Thymus (tissue), 11 donors: Measurements from ENCODE around the gene TEAD1. TPM values are rescaled to one million over a fixed set of nuclear protein-coding genes. Genes with fewer than 3 reads are reported as not detected.

Experiments used
- DNase-seq, 9 donors: peaks; one replicate each; pipeline ENCODE4 v3.0.0-alpha.2; 2013; ENCODE audit warnings: low spot score in 9 of 9, low read depth in 6 of 9, missing footprints in 1 of 9
- H3K27ac ChIP-seq, 2 donors: one replicate each; pipeline ENCODE4 v1.5.1; 2013; ENCODE audit warnings: control low read depth in 1 of 2, low read depth in 1 of 2, low read length in 1 of 2, mild to moderate bottlenecking in 1 of 2, moderate library complexity in 1 of 2
- H3K27me3 ChIP-seq, 2 donors: one replicate each; pipeline ENCODE4 v1.5.1; 2013; ENCODE audit warnings: low read length in 1 of 2; ENCODE audit not compliant: control insufficient read depth in 2 of 2, insufficient read depth in 1 of 2
- H3K36me3 ChIP-seq, 2 donors: one replicate each; pipeline ENCODE4 v1.5.1; 2013; ENCODE audit warnings: low read length in 1 of 2, mild to moderate bottlenecking in 1 of 2, moderate library complexity in 1 of 2; ENCODE audit not compliant: control insufficient read depth in 2 of 2, insufficient read depth in 2 of 2
- H3K4me1 ChIP-seq, 2 donors: one replicate each; pipeline ENCODE4 v1.5.1; 2013; ENCODE audit warnings: low read length in 2 of 2; ENCODE audit not compliant: control insufficient read depth in 2 of 2, insufficient read depth in 2 of 2
- H3K4me3 ChIP-seq, 2 donors: one replicate each; pipeline ENCODE4 v1.5.1; 2013; ENCODE audit warnings: low read length in 2 of 2, control low read depth in 1 of 2, mild to moderate bottlenecking in 1 of 2
- H3K9me3 ChIP-seq, 2 donors: one replicate each; pipeline ENCODE4 v1.5.1; 2013; ENCODE audit warnings: low read length in 1 of 2, mild to moderate bottlenecking in 1 of 2; ENCODE audit not compliant: control insufficient read depth in 2 of 2, insufficient read depth in 1 of 2
- WGBS: extraction: QIAGEN DNeasy Blood & Tissue Kit; methylation state at CpG from one replicate; pipeline ENCODE4 v1.1.7; 2013; 5-methylcytosine and 5-hydroxymethylcytosine counted together
- polyA plus RNA-seq: library from polyadenylated mRNA; stranded (reverse); fragments of 200-250 nt; gene quantifications from one replicate; pipeline ENCODE4 v1.2.3, GENCODE V29; 2013
- total RNA-seq: library from RNA; stranded (reverse); fragments of 120-200 nt; gene quantifications from one replicate; pipeline ENCODE4 v1.2.4, GENCODE V29; 2013
- donor health status: healthy.

The TEAD1 gene
- total and polyA plus RNA-seq, 2 donors: 3.7 to 5.4 TPM

DNA sequence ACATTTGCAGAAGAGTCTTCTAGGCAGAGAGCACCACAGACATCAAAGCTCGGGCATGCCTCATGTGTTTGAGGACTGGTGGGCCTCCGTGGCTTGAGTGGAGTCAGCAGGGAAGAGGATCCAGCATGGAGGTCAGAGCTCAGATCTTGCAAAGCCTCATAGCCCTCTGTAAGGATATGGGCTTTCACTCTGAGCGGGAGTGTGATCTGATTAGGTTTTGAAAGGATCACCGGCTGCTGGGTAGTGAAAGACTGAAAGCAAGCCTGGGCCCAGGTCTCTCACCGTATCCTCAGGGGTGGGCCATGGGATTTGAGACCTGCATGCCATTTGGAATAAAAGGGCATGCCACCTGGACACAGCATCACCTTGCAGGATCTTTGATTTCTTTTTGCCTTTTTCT, 112.7 kb downstream of the TEAD1 start:
- H3K27me3 ChIP-seq: no peaks in the 10 kb centered on the region
- no peaks in the 10 kb centered on the region for H3K36me3 ChIP-seq
- no peaks in the 10 kb centered on the region for H3K9me3 ChIP-seq
- H3K4me3 ChIP-seq: no peak overlapping the region
- no peak overlapping the region for H3K27ac ChIP-seq
- peaks cover 0 to 3% of the 10 kb centered on the region in 2 donors for H3K4me1 ChIP-seq
- no peak for DNase-seq
- WGBS: 92% methylated on average over 5 of the region's 5 CpGs

DNA sequence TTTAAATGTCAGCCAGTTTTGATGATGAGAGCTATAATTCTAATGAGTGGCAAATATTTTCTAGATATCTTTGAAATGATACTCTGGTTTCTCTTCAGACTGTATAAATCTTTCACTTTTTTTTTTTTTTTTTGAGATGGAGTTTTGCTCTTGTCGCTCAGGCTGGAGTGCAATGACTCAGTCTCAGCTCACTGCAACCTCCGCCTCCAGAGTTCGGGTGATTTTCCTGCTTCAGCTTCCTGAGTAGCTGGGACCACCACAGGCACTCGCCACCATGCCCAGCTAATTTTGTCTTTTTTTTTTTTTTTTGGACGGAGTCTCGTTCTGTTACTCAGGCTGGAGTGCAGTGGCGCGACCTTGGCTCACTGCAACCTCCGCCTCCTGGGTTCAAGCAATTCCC, 113.6 kb downstream of the TEAD1 start:
- Histone ChIP-seq H3K27ac (no peak overlapping the region), H3K36me3 (no peaks in the 10 kb centered on the region), H3K9me3 (no peaks in the 10 kb centered on the region), H3K4me3 (no peak overlapping the region), H3K27me3 (no peaks in the 10 kb centered on the region), H3K4me1 (peaks cover 0 to 3% of the 10 kb centered on the region in 2 donors)
- DNase-seq: no peak
- 92% methylated on average over 9 of the region's 9 CpGs for WGBS

DNA sequence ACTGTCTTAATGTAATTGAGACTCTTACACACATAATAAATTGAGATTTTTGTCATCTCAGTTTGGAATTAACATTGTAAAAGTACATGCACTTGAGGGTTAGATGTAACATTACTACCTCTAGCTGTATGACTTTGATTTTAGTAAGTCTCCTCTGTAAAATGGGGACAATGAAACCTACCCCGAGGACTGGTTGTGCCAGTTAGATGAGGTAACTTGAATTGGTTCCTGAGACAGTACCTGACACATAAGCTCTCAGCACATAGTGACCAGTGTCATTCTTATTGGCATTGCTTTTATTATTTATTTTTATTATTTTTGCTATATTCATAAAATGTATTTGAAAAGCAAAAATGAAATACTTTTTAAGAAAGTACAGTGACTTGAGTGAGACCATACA, 114.8 kb downstream of the TEAD1 start:
- Histone ChIP-seq H3K4me1 (peaks cover 0 to 3% of the 10 kb centered on the region in 2 donors), H3K4me3 (no peak overlapping the region), H3K9me3 (no peaks in the 10 kb centered on the region), H3K27ac (no peak overlapping the region), H3K27me3 (no peaks in the 10 kb centered on the region), H3K36me3 (no peaks in the 10 kb centered on the region)
- WGBS: 93% methylated on average over 1 of the region's 1 CpG
- no peak for DNase-seq

DNA sequence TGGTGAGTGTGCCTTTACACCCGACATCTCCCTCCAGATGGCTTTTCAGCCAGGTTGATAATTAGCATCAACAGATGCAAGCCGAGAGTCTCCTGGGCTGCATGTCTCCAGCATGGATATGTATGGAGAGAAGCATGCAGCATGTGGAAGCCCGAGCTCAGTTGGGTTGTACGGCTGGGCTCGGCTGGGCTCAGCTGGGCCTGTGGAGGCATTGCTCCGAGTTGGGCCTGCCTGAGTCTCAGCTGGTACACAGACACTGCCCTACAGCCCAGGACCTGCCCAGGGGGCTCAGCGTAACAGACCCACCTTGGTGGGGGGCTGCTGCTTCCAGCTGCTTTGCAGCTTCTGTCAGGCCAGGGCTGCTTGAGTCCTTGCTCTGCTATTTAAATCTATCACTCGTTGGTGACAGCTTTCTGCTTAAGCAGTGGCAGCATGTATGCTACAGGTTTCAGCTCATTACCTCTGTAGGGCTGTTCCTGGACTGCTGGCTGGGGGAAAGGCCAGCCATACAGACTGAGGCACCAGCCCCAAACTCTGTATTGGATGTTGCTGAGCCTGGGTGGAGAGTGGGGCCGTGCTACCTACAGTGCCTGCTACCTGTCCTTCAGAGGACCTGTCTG, 115.5 kb downstream of the TEAD1 start:
- Histone ChIP-seq H3K4me3 (no peak overlapping the region), H3K4me1 (peaks cover 0 to 3% of the 10 kb centered on the region in 2 donors), H3K27ac (no peak overlapping the region), H3K9me3 (no peaks in the 10 kb centered on the region), H3K27me3 (no peaks in the 10 kb centered on the region), H3K36me3 (no peaks in the 10 kb centered on the region)
- DNase-seq: no peak
- WGBS: 92% methylated on average over 9 of the region's 9 CpGs

DNA sequence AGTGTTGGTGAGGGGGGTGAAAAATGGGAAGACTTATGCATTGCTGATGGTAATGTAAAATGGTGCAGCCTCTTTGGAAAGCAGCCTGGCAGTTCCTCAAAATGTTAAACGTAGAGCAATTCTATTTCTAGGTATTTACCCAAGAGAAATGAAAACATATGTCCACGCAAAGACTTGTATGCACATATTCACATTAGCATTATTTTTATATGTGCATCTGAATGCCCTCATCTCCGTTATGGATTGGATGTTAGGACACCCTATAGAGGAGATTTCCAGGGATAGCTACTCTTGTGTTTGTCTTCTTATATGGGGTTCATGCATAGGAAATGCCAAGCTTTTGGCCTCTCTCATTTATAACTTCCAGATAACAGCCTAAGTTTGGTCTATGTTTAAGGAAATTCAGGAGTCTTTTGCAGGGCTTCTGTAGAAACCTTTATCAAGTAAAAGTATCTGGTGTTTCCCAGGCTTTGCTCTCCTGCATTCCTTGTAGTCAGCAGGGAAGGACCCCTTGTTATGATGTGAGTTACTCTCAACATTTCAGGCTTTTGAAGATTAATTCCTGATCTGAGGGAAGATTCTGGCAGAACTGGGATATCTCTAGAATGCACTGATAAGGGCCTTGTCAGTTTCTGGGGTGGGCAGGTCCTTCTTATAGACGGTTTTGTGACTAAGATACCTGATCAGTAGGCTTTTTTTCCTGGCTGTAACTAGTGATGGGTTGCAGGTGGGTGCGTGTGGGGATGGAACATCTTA, 116.8 kb downstream of the TEAD1 start:
- Histone ChIP-seq H3K9me3 (no peaks in the 10 kb centered on the region), H3K27me3 (no peaks in the 10 kb centered on the region), H3K27ac (no peak overlapping the region), H3K4me1 (peaks cover 0 to 2% of the 10 kb centered on the region in 2 donors), H3K4me3 (no peak overlapping the region), H3K36me3 (no peaks in the 10 kb centered on the region)
- no peak for DNase-seq
- 79% methylated on average over 5 of the region's 5 CpGs for WGBS

DNA sequence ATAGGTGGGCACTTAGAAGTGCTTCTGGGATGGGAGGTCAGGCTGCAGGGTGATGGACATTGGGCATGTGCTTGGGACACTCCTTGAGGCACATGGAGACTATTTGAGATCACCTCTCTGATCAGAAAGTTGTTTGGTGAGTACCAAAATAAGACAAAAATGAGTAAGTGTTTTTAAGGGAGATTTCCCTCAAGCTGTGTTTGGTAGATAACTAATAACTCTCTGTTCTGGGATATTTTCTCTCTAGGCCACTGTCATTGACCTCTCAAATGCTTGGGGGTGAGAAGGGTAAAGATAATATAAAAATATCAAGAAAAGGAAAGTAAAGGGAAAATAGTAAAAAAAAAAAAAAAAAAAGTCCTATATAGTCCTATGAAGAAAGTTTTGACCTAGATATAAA, 117.8 kb downstream of the TEAD1 start:
- no peaks in the 10 kb centered on the region for H3K9me3 ChIP-seq
- no peaks in the 10 kb centered on the region for H3K36me3 ChIP-seq
- no peaks in the 10 kb centered on the region for H3K27me3 ChIP-seq
- no peak overlapping the region for H3K27ac ChIP-seq
- H3K4me3 ChIP-seq: no peak overlapping the region
- no peaks in the 10 kb centered on the region for H3K4me1 ChIP-seq
- DNase-seq: no peak

DNA sequence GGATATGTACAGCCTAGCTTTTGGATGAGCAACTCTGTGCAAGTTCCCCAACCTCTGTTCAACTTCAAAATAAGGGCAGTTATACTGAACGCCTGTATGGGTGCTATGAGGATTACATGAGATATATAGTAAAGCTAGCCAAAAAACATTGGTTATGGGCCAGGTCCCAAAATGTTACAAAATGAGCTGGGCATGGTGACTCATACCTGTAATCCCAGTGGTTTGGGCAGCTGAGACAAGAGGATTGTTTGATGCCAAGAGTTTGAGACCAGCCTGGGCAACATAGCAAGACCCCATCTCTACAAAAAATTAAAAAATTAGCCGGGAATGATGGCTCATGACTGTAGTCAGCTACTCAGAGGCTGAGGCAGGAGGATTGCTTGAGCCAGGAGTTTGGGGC, 118.4 kb downstream of the TEAD1 start:
- no peaks in the 10 kb centered on the region for H3K27me3 ChIP-seq
- no peaks in the 10 kb centered on the region for H3K36me3 ChIP-seq
- DNase-seq: no peak
- no peak overlapping the region for H3K4me3 ChIP-seq
- 72% methylated on average over 2 of the region's 2 CpGs for WGBS
- no peaks in the 10 kb centered on the region for H3K9me3 ChIP-seq
- H3K4me1 ChIP-seq: no peaks in the 10 kb centered on the region
- H3K27ac ChIP-seq: no peak overlapping the region

DNA sequence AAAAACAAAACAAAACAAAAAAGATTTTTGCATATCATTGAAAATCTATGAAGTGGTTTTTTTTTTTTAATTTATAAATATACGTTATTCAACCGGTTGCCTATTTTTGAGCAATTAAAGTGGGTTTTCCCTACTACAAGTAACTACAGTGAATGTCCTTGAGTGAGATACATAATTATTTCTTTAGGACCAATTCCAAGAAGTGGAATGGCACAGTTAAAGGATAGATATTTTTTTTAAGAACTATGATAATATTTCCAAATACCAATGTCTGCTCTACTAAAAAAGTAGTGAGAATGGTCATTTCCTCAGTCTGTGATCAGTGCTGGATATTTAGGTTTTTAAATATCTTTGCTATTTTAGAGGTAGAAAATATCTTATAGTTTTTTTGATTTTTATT, 118.8 kb downstream of the TEAD1 start:
- H3K4me3 ChIP-seq: no peak overlapping the region

DNA sequence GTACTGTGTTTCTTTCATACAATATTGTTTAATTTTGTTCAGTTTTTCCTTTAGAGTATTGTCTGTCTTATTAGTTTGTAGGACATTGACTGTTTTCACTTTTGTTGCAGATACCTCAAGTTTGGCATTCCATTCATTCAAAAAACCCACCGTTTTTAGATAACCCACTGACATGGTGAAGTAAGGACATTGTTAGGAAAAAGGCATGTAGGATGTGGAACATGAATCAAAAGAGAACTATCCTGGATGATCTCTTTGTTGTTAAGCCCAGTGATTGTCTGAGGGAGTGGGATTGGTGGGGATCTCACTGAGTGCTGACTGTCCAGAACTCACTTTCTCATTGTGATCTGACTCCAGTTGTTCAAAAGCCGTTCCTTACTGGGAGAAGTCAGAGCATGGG, 119.3 kb downstream of the TEAD1 start:
- Histone ChIP-seq H3K27ac (no peak overlapping the region), H3K4me1 (no peaks in the 10 kb centered on the region), H3K9me3 (no peaks in the 10 kb centered on the region), H3K36me3 (no peaks in the 10 kb centered on the region), H3K27me3 (no peaks in the 10 kb centered on the region), H3K4me3 (no peak overlapping the region)
- WGBS: 85% methylated on average over 2 of the region's 2 CpGs
- DNase-seq: no peak

More for the DNA sequence above, 118.8 kb downstream of the TEAD1 start:
- no peak overlapping the region for H3K27ac ChIP-seq
- H3K36me3 ChIP-seq: no peaks in the 10 kb centered on the region
- H3K9me3 ChIP-seq: no peaks in the 10 kb centered on the region
- 94% methylated on average over 2 of the region's 2 CpGs for WGBS
- no peaks in the 10 kb centered on the region for H3K4me1 ChIP-seq
- no peaks in the 10 kb centered on the region for H3K27me3 ChIP-seq
- DNase-seq: no peak
